OCI-LY1 (cell line): ENCODE data around the gene TMEM9.

Experiments used
- CTCF ChIP-seq: fragments of 200-600 bp; sonication (generic), shearing (Covaris generic); IDR thresholded peaks from 2 replicates; pipeline ENCODE4 v1.5.1; 2017; ENCODE audit warnings: mild to moderate bottlenecking, antibody characterized with exemption, low read length, moderate library complexity, mixed read lengths
- EZH2 ChIP-seq: fragments of 200-600 bp; sonication (generic), shearing (Covaris generic); IDR thresholded peaks from 2 replicates; pipeline ENCODE4 v1.8.0; 2017; ENCODE audit warnings: borderline replicate concordance, mixed run types, mild to moderate bottlenecking, antibody characterized with exemption, low read length, moderate library complexity, mixed read lengths

GRCh38 chr1:201141418-201141817, 12.9 kb downstream of the TMEM9 start:
- TF ChIP-seq CTCF (no peak), EZH2 (no peak)
